GM19328 (cell line): ENCODE measurements around the gene CCNE1.
A peak's percentile ranks its signal among the peaks of the same experiment; 100 is the strongest.
"Not testable (repeated sequence)": the region's sequence is repeated elsewhere in the genome, so short reads cannot be mapped to it uniquely, and the experiment has no call there.

Source experiments
- ATAC-seq: cut with Tn5 transposase; IDR thresholded peaks from one replicate; pipeline ENCODE4 v1.9.1; 2021; ENCODE audit warnings: mild to moderate bottlenecking, moderate library complexity; ENCODE audit not compliant: unreplicated experiment

Gene CCNE1

DNA sequence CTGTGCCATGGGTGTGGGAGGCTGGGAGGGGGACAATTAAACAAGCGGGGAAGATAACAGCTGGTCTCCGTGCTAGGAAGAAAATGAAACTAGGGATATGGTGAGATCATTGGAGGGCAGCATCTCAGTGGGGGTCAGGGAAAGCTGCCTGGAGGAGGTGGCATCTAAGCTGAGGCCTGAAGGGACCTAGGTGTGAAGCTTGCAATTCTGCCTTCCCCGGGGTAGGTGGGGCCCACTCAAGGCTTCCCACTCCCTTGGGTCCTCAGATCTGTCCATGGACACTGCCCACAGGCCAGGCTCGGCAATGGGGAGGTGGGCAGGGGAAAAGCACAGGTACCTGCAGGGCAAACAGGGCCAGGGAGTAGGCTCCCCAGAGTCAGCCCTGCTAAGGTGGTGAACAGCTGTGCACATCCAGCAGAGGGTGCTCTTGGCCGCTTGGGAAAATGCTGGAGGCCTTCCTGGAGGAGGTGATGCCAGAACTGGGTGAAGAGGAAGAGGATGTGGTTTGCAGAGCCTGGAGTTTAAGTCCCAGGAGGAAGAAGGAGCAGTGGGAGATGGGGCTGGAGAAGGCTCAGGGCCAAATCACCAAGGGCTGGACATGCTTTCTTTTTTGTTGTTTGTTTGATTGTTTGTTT lies 25.7 kb upstream of the CCNE1 start:
- ATAC-seq = no peak

GRCh38 chr19:29787281-29787680 lies 24.5 kb upstream of the CCNE1 start:
- ATAC-seq = no peak

DNA sequence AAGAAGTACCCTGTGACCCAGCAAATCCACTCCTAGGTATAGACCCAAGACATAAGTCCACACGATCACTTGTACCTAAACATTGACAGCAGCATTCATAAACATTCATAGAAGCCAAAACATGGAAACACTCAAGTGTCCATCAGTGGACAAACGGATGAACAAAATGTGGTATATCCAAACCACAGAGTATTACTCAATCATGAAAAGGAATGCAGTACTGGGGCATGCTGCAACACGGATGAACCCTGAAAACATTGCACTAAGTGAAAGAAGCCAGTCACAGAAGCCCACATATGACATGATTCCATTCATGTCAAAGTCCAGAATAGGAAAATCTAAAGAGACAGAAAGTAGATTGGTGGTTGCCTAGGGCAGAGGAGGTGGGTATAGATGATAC lies 22.8 kb upstream of the CCNE1 start:
- no peak for ATAC-seq

DNA sequence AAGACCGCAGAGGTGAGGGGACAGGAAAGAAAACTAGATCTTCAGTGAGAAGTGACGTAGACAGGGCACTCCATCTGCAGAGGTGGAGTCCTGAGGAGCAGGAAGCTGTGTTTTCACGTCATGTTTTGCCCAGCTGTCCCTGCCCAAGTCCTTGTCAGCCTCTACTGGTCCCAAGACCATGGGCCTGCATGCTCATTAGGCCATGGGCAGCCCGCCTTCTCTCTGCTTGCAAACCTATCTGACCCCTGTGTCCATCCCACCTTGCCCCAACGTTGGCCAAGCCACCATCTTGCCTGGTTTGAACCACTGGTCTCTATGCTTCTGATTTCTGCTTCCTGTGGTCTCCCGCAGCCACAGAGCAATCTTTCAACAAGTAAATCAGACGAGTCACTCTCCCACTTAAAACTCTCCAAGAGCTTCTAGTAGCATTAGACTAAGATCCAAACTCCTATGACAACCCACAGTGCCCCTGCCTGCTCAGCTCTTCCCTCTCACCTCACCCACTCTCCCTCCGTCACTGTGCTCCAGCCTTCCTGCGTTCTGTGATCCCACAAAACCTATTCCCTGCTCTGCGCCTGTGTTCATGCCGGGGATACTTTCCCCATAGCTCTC lies 18.6 kb upstream of the CCNE1 start:
- no peak for ATAC-seq

DNA sequence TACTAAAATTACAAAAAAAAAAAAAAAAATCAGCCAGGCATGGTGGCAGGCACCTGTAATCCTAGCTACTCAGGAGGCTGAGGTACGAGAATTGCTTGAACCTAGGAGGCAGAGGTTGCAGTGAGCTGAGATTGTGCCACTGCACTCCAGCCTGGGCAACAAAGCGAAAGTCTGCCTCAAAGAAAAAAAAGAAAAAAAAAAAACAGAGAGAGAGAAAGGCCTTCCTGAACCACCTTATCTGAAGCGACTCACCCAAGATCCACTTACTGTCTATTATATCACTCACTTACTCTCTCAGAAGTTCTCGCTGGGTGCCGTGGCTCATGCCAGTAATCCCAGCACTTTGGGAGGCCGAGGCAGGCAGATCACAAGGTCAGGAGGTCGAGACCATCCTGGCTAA lies 17.3 kb upstream of the CCNE1 start:
- not testable (repeated sequence) for ATAC-seq

- no peak for ATAC-seq
Measured at GRCh38 chr19:29795461-29796172, 16.2 kb upstream of the CCNE1 start.

DNA sequence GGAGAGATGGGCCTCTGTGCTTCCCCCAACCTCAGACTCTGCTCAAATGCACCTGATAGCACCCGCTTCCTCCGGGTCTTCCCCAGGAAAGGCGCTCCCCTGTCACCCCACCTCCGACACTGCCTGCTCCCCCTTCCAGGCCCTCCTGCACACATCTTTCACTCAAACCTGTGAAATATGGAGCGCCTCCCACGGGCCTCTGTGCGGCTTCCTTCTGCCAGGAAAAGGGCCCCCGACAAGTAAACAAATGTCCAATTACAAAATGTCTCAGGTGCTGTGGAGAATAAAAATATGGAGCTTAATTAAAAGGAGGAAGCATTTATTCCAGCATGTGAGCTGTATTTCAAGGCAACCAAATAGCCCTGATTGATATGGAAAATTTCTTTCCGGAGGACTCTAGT lies 15.6 kb upstream of the CCNE1 start:
- ATAC-seq = no peak

GRCh38 chr19:29798774-29799497 lies 12.9 kb upstream of the CCNE1 start:
- ATAC-seq = no peak

- ATAC-seq = no peak
Measured at GRCh38 chr19:29800100-29800825, 11.5 kb upstream of the CCNE1 start.

DNA sequence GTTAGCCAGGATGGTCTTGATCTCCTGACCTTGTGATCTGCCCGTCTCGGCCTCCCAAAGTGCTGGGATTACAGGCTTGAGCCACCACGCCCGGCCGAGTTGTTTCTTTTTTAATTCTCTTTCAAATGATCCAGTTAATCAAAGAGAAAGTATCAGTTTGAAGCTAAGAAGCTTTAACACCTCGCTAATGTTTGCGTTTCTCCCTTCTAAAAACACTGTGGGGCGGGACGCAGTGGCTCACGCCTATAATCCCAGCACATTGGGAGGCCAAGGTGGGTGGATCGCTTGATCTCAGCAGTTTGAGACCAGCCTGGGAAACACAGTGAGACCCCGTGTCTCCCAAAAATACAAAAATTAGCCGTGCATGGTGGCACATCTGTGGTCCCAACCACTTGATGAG lies 7.8 kb upstream of the CCNE1 start:
- ATAC-seq = not testable (repeated sequence)

DNA sequence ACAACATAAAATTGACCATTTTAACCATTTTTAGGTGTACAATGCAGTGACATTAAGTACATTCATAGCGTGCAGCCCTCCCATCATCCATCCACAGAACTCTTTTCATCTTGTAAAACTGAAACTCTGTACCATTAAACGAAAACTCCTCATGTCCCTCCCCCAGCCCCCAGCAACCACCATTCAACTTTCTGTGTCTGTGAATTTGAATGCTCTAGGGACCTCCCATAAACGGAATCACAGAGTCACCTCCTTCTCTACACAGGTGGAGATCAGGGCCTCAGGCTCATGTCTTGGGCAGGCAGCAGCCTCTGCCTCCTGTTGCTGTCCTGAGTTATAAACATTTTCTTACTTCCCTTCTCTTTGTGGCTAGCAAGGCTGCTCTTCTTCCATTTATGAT lies 7.3 kb upstream of the CCNE1 start:
- peak; percentile 80 for ATAC-seq

GRCh38 chr19:29805031-29805965 lies 6.5 kb upstream of the CCNE1 start:
- no peak for ATAC-seq

DNA sequence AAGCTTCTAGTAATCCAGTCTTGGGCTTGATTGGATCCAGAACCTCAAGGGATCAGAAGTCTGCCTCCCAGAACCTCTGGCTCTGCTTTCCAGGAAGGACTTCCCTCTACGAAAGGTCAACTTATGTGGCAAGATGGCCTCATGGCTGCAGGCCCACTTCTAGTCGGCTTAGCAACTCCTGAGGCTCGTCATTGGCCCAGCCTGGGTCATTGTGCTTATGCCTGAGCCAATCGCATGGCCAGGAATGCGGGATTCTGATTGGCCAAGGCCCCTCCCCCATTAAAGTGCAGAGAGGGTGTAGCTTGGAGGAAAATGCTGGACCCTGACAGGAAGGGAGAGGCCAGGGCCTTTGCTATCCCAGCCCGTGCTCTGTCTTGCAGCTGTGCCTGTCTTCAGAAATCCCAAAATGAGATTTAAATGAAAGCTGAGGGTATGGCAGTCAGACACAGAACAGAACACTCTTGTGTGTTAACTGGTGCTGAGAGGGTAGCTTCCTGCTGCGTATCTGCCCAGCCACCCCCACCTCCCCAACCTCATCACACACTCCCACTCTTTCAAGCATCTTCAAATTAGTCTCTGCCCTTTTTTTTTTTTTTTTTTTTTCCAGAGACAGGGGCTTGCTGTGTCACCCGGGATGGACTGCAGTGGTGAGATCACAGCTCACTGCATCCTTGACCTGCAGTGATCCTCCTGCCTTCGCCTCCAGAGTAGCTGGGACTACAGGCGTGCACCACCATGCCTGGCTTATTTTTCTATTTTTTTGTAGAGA lies 5.5 kb upstream of the CCNE1 start:
- ATAC-seq = no peak

DNA sequence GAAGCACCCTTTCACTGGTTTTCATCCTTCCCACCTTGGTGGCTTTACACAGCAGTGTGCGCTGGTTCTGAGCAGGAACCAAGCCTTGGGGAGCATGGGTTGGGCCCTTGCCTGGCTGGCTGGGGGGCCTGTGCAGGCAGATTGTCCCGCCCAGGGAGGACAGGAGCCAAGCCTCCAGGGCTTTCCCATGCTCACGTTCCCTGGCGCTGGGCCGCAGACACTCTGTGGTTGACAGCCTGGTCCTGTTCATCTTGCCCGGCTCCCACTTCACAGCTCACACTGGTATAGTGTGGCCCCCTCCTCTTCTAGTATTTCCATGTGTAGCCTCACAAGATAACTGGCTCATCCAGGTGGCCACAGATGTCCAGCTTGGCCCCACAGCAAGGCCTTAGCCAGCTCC lies 4.6 kb upstream of the CCNE1 start:
- ATAC-seq = no peak

GRCh38 chr19:29807870-29808405 lies 3.9 kb upstream of the CCNE1 start:
- no peak for ATAC-seq

GRCh38 chr19:29809795-29810503 lies 1.8 kb upstream of the CCNE1 start:
- ATAC-seq = no peak

DNA sequence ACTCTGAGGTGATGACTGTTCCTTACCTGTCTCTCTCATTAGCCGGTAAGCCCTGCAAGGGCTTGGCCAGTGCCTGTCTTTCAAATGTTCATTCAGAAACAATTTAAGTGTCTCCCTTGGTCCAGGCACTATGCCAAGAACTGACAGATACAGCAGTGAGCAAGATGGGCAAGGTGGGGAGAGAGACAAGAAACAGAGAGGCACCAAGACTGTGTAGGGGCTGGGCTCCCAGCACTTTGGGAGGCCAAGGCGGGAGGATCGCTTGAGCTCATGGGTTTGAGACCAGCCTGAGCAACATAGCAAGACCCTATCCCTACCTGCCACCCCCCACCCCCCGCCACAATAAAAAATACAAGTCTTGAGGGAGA lies 1.3 kb upstream of the CCNE1 start:
- ATAC-seq = no peak
